Measurements from ENCODE around the gene CIAO3.

Gene CIAO3

GRCh38 chr16:718389-718788 lies 22.4 kb downstream of the CIAO3 start:
- TF ChIP-seq, protein P1, sequence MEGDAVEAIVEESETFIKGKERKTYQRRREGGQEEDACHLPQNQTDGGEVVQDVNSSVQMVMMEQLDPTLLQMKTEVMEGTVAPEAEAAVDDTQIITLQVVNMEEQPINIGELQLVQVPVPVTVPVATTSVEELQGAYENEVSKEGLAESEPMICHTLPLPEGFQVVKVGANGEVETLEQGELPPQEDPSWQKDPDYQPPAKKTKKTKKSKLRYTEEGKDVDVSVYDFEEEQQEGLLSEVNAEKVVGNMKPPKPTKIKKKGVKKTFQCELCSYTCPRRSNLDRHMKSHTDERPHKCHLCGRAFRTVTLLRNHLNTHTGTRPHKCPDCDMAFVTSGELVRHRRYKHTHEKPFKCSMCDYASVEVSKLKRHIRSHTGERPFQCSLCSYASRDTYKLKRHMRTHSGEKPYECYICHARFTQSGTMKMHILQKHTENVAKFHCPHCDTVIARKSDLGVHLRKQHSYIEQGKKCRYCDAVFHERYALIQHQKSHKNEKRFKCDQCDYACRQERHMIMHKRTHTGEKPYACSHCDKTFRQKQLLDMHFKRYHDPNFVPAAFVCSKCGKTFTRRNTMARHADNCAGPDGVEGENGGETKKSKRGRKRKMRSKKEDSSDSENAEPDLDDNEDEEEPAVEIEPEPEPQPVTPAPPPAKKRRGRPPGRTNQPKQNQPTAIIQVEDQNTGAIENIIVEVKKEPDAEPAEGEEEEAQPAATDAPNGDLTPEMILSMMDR (conservative IDR thresholded peaks at IDR 0.05; ENCODE audit: low read depth): no peak
- CTCF ChIA-PET: no interaction called here
- POLR2A ChIA-PET (ENCODE audit: low non-redundant PET): no interaction called here
- DNase-seq (ENCODE audit: low spot score): no peak
- peak overlapping the region; percentile 95 for H3K27ac ChIP-seq

- POLR2A ChIA-PET (ENCODE audit: low non-redundant PET): no interaction called here
- peak overlapping the region; percentile 95 for H3K27ac ChIP-seq
- DNase-seq (ENCODE audit: low spot score): no peak
- TF ChIP-seq, protein P1 (conservative IDR thresholded peaks at IDR 0.05; ENCODE audit: low read depth): no peak
- CTCF ChIA-PET: no interaction called here
These were observed 23.1 kb downstream of the CIAO3 start for GRCh38 chr16:717450-718245.

- CTCF ChIA-PET: no interaction called here
- TF ChIP-seq, protein P1 (conservative IDR thresholded peaks at IDR 0.05; ENCODE audit: low read depth): no peak
These were observed 23.9 kb downstream of the CIAO3 start for GRCh38 chr16:716768-717325.

DNA sequence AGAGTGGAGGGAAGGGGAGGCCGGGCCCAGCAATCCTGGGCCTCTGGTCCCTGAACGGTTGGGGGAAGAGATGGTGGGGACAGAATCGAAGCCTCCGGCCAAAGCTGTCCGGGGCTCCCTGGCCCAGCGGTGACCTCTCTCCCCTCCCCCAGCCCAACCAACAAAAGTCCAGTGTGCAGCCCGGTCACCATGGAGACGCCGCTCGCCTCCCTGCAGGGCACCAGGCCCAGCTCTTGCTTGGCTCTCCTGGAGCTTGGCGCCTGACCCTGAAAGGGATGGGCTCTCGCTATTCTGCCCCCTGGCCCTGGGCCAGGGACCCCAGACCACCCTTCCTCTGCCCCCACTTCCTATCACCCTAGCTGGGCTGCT lies 24.6 kb downstream of the CIAO3 start:
- no peak for DNase-seq (ENCODE audit: low spot score)
- TF ChIP-seq, protein P1 (conservative IDR thresholded peaks at IDR 0.05; ENCODE audit: low read depth): no peak
- H3K27ac ChIP-seq: peak overlapping the region; percentile 95
- CTCF ChIA-PET: interaction anchor here (0.6 to 1.4 kb wide), 7 partner anchors 14 to 360 kb away, joined by 3 to 4 read pairs (median 3); partner anchors contain the start of gene JMJD8
- POLR2A ChIA-PET (ENCODE audit: low non-redundant PET): interaction anchor here (0.8 kb wide), 1 partner anchor 72 kb away, joined by 7 read pairs; the partner anchor contains the start of gene CHTF18

More at GRCh38 chr16:716768-717325, 23.9 kb downstream of the CIAO3 start:
- POLR2A ChIA-PET (ENCODE audit: low non-redundant PET): interaction anchor here (0.8 kb wide), 1 partner anchor 72 kb away, joined by 7 read pairs; the partner anchor contains the start of gene CHTF18
- peak overlapping the region; percentile 95 for H3K27ac ChIP-seq
- DNase-seq (ENCODE audit: low spot score): no peak

DNA sequence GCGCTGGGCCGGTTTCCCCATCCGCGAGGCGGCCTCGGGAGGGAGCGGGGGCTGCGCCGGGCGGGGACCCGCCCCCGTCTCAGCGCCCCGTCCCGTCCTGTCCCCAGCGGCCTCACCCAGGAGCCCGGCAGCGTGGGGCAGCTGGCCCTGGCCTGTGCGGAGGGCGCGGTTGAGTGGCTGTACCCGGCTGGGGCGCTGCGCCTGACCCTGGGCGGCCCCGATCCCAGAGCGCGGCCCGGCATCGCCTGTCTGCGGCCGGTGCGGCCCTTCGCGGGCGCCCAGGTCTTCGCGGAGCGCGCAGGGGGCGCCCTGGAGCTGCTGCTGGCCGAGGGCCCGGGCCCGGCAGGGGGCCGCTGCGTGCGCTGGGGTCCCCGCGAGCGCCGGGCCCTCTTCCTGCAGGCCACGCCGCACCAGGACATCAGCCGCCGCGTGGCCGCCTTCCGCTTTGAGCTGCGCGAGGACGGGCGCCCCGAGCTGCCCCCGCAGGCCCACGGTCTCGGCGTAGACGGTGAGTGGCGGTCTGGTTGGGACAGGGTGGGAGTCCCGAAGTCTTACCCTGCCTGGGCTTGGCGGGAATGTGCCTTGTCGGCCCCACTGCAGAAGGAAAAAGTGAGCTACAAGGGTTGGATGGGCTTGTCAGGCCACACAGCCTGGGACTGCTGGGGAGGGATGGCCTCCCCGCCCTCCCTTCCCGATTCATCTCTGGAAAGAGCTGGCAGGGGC lies 25.2 kb downstream of the CIAO3 start:
- peak overlapping the region; percentile 95 for H3K27ac ChIP-seq
- no peak for DNase-seq (ENCODE audit: low spot score)
- ChIA-PET CTCF (interaction anchor here (0.6 to 1.4 kb wide), 7 partner anchors 14 to 361 kb away, joined by 3 to 4 read pairs (median 3); partner anchors contain the start of gene JMJD8), POLR2A (ENCODE audit: low non-redundant PET) (interaction anchor here (0.6 to 0.8 kb wide), 2 partner anchors 9 to 73 kb away, joined by 6 to 7 read pairs; partner anchors contain the start of gene CHTF18)
- TF ChIP-seq, protein P1 (conservative IDR thresholded peaks at IDR 0.05; ENCODE audit: low read depth): peak; percentile 54
